Transverse colon (tissue), 4 donors: ENCODE measurements around the gene RBM17. TPM values are rescaled to one million over a fixed set of nuclear protein-coding genes. Genes with fewer than 3 reads are reported as not detected.

Source experiments
- DNase-seq: peaks from one replicate; pipeline ENCODE4 v3.0.0-alpha.2; 2019
- H3K27ac ChIP-seq, 4 donors: fragments of 200-600 bp; sonication (generic); 2 replicates each; pipeline ENCODE4 v1.5.1; 2016 to 2018; ENCODE audit warnings: inconsistent platforms in 4 of 4
- H3K27me3 ChIP-seq: fragments of 200-600 bp; sonication (generic); 2 replicates; pipeline ENCODE4 v1.5.1; 2017; ENCODE audit warnings: inconsistent platforms
- H3K36me3 ChIP-seq, 4 donors: fragments of 200-600 bp; sonication (generic); 2 replicates each; pipeline ENCODE4 v1.5.1; 2017 to 2019; ENCODE audit warnings: inconsistent platforms in 4 of 4
- H3K4me1 ChIP-seq, 4 donors: fragments of 200-600 bp; sonication (generic); 2 replicates each; pipeline ENCODE4 v1.5.1; 2017 to 2020; ENCODE audit warnings: inconsistent platforms in 4 of 4
- H3K4me3 ChIP-seq, 4 donors: fragments of 200-600 bp; sonication (generic); 1 replicate in 1 of 4; 2 replicates in 3 of 4; pipeline versions ENCODE4 v1.5.1 to v1.6.1; 2017 to 2019; ENCODE audit warnings: inconsistent platforms in 4 of 4
- H3K9me3 ChIP-seq, 2 donors: fragments of 200-600 bp; sonication (generic); 2 replicates each; pipeline ENCODE4 v1.5.1; 2017 to 2019; ENCODE audit warnings: inconsistent platforms in 2 of 2
- CTCF ChIP-seq, 5 experiments: fragments of 200-600 bp in 3 of 5; fragments of 450-650 bp in 2 of 5; sonication (generic) in 3 of 5; IDR thresholded peaks; 1 replicate in 2 of 5; 2 replicates in 3 of 5; pipeline ENCODE4 v1.5.1; 2016 to 2017; ENCODE audit warnings: antibody characterized with exemption in 5 of 5, inconsistent platforms in 3 of 5, mild to moderate bottlenecking in 2 of 5, moderate library complexity in 1 of 5
- EP300 ChIP-seq: sonication (generic); formaldehyde crosslinking; IDR thresholded peaks from one replicate; pipeline ENCODE4 v1.6.1; 2017; ENCODE audit warnings: antibody characterized with exemption, low read depth
- POLR2A ChIP-seq: fragments of 450-650 bp; IDR thresholded peaks from one replicate; pipeline ENCODE4 v1.6.1; 2016; ENCODE audit warnings: antibody characterized with exemption, mild to moderate bottlenecking, moderate library complexity
- POLR2AphosphoS5 ChIP-seq, 3 donors: sonication (generic); formaldehyde crosslinking; IDR thresholded peaks; one replicate each; pipeline ENCODE4 v1.6.1; 2016; ENCODE audit warnings: antibody characterized with exemption in 3 of 3
- WGBS, 2 donors: methylation state at CpG; one replicate each; pipeline ENCODE4 v1.1.5; 2018; ENCODE audit warnings: low coverage in 1 of 2; 5-methylcytosine and 5-hydroxymethylcytosine counted together
- in situ Hi-C, 4 donors: fragments of 200-750 bp; cut with MboI; loops; one replicate each; pipeline versions ENCODE4 v1.15.0 to v1.15.1; 2017; ENCODE audit warnings: low sequenced_read_pairs in 3 of 4, low pct_ligation_motif_present in 1 of 4, low pct_unique_long_range_greater_than_20kb in 1 of 4
- intact Hi-C: fragments of 100-400 bp; cut with DNase I; formaldehyde crosslinking; loops from one replicate; pipeline ENCODE4 v1.15.1; 2023; ENCODE audit warnings: low total_unique reads
- total RNA-seq, 4 donors: library from RNA; depleted of rRNA; stranded (reverse); fragments of >200 nt; gene quantifications; one replicate each; pipeline ENCODE4 v1.1.0, GENCODE V29; 2016

RBM17 gene
- total RNA-seq, 4 donors from 2014 or later: 45.0 to 80.7 (median 64.7) TPM

- intact Hi-C loops: no loop called here
Observed at GRCh38 chr10:6116806-6117205, 28.0 kb downstream of the RBM17 start.

GRCh38 chr10:6117711-6118110 lies 28.9 kb downstream of the RBM17 start:
- intact Hi-C loops (no loop called here), in situ Hi-C loops (loop anchor here in 2 of 4 donors (10.0 to 25.0 kb wide), 2 partner anchors 87 to 270 kb away; partner anchors contain the start of gene PFKFB3 (in 1 of the 2))
- DNase-seq: no peak
- H3K9me3 ChIP-seq: no peaks in the 10 kb centered on the region
- peaks cover 0 to 17% (median 5%) of the 10 kb centered on the region in 4 donors for H3K4me1 ChIP-seq
- peaks cover 0 to 39% (median 17%) of the 10 kb centered on the region in 4 donors for H3K36me3 ChIP-seq
- no peak overlapping the region for H3K4me3 ChIP-seq
- TF ChIP-seq POLR2AphosphoS5 (IDR thresholded peaks at IDR 0.05) (no peak), EP300 (no peak), CTCF (IDR thresholded peaks at IDR 0.05) (no peak), POLR2A (no peak)
- H3K27ac ChIP-seq: no peak overlapping the region
- no peaks in the 10 kb centered on the region for H3K27me3 ChIP-seq
- 90 to 93% methylated on average over 2 to 11 of the region's 11 CpGs for WGBS, 2 donors

More at GRCh38 chr10:6116806-6117205, 28.0 kb downstream of the RBM17 start:
- no peak for TF ChIP-seq POLR2A
- TF ChIP-seq EP300: no peak
- TF ChIP-seq POLR2AphosphoS5 (IDR thresholded peaks at IDR 0.05): no peak
- no peak for TF ChIP-seq CTCF (IDR thresholded peaks at IDR 0.05)
- H3K36me3 ChIP-seq: peaks cover 0 to 48% (median 20%) of the 10 kb centered on the region in 4 donors
- H3K4me3 ChIP-seq: no peak overlapping the region
- 85 to 86% methylated on average over 1 of the region's 1 CpG for WGBS, 2 donors
- no peaks in the 10 kb centered on the region for H3K27me3 ChIP-seq
- H3K27ac ChIP-seq: no peak overlapping the region
- peaks cover 0 to 17% (median 5%) of the 10 kb centered on the region in 4 donors for H3K4me1 ChIP-seq
- H3K9me3 ChIP-seq: no peaks in the 10 kb centered on the region
- in situ Hi-C loops: loop anchor here in 2 of 4 donors (10.0 to 25.0 kb wide), 2 partner anchors 88 to 270 kb away; partner anchors contain the start of gene PFKFB3 (in 1 of the 2)
- no peak for DNase-seq

- WGBS, 2 donors: 60 to 79% methylated on average over 3 to 5 of the region's 5 CpGs
- Histone ChIP-seq H3K4me3 (no peak overlapping the region), H3K36me3 (peaks cover 0 to 28% (median 10%) of the 10 kb centered on the region in 4 donors), H3K27me3 (no peaks in the 10 kb centered on the region), H3K27ac (no peak overlapping the region), H3K9me3 (no peaks in the 10 kb centered on the region), H3K4me1 (peaks cover 0 to 17% (median 5%) of the 10 kb centered on the region in 4 donors)
- no peak for DNase-seq
- in situ Hi-C loops (loop anchor here in 2 of 4 donors (10.0 to 25.0 kb wide), 2 partner anchors 85 to 268 kb away; partner anchors contain the start of gene PFKFB3 (in 1 of the 2)), intact Hi-C loops (no loop called here)
- no peak for TF ChIP-seq POLR2A
- TF ChIP-seq POLR2AphosphoS5 (IDR thresholded peaks at IDR 0.05): no peak
- TF ChIP-seq CTCF (IDR thresholded peaks at IDR 0.05): no peak
- TF ChIP-seq EP300: no peak
Observed at GRCh38 chr10:6119423-6119822, 30.6 kb downstream of the RBM17 start.

GRCh38 chr10:6119962-6120361 lies 31.1 kb downstream of the RBM17 start:
- in situ Hi-C loops (loop anchor here in 2 of 4 donors (10.0 to 25.0 kb wide), 2 partner anchors 85 to 267 kb away; partner anchors contain the start of gene PFKFB3 (in 1 of the 2)), intact Hi-C loops (no loop called here)
- WGBS, 2 donors: 50 to 100% methylated on average over 1 to 13 of the region's 13 CpGs
- Histone ChIP-seq H3K4me3 (no peak overlapping the region), H3K27me3 (no peaks in the 10 kb centered on the region), H3K9me3 (no peaks in the 10 kb centered on the region), H3K4me1 (peaks cover 0 to 18% (median 5%) of the 10 kb centered on the region in 4 donors), H3K36me3 (peaks cover 0 to 22% (median 7%) of the 10 kb centered on the region in 4 donors), H3K27ac (no peak overlapping the region)
- TF ChIP-seq CTCF (IDR thresholded peaks at IDR 0.05): no peak
- TF ChIP-seq POLR2AphosphoS5 (IDR thresholded peaks at IDR 0.05): no peak
- DNase-seq: peak; percentile 69
